H1 (cell line): ENCODE results near the gene TSPAN15. TPM values are rescaled to one million over a fixed set of nuclear protein-coding genes. Genes with fewer than 3 reads are reported as not detected.

Experiments
- CHD7 ChIP-seq: fragments of 300-600 bp; sonication (generic); IDR thresholded peaks from 2 replicates; pipeline ENCODE4 v1.7.1; 2012; ENCODE audit warnings: low read length, moderate library complexity, mild to moderate bottlenecking, inconsistent platforms; ENCODE audit not compliant: insufficient replicate concordance
- EP300 ChIP-seq, 2 experiments: IDR thresholded peaks; 1 replicate in 1 of 2; 2 replicates in 1 of 2; pipeline ENCODE4 v1.6.1; 2011 to 2012; ENCODE audit warnings: low read depth in 2 of 2, low read length in 2 of 2, mild to moderate bottlenecking in 2 of 2, borderline replicate concordance in 1 of 2, inconsistent platforms in 1 of 2, moderate library complexity in 1 of 2
- MAX ChIP-seq: IDR thresholded peaks from 2 replicates; pipeline ENCODE4 v1.6.1; 2012; ENCODE audit warnings: inconsistent platforms
- SAP30 ChIP-seq: fragments of 300-600 bp; sonication (generic); IDR thresholded peaks from 2 replicates; pipeline ENCODE4 v1.7.1; 2012; ENCODE audit warnings: low read length, moderate library complexity, mild to moderate bottlenecking, inconsistent platforms; ENCODE audit not compliant: insufficient read depth, insufficient replicate concordance
- polyA plus RNA-seq, 7 experiments: library from polyadenylated mRNA; depleted of rRNA in 3 of 7; stranded (reverse) in 5 of 7; unstranded in 2 of 7; fragments of >200 nt in 5 of 7; fragments of 200-250 nt in 2 of 7; gene quantifications; 1 replicate in 5 of 7; 2 replicates in 1 of 7; 4 replicates in 1 of 7; pipeline versions ENCODE4 v1.2.1 to v1.2.3, GENCODE V29; 2011 to 2013; ENCODE audit warnings: missing spikeins in 2 of 7, mixed read lengths in 2 of 7
- total RNA-seq: library from RNA; stranded (reverse); fragmentation: NEBNext Ultra II Directional; extraction: Animal tissue kit (Norgen Biotek cat#: 25700); gene quantifications from 2 replicates; pipeline ENCODE4 v1.2.1, GENCODE V29; 2021

TSPAN15 gene
- total and polyA plus RNA-seq, 2 of the 8 experiments (the other 6 are each of a cell fraction or from before 2014, with no cell fraction given), result 9.7 to 20.0 TPM

- TF ChIP-seq CHD7 (no peak), EP300 (IDR thresholded peaks at IDR 0.05; ENCODE audit: borderline replicate concordance in 1 of 2, low read depth in 2 of 2, low read length in 2 of 2) (no peak), MAX (no peak), SAP30 (no peak)
Observed at GRCh38 chr10:69434169-69434568, 17.1 kb upstream of the TSPAN15 start (continued).
